Prostate gland (tissue), 2 donors: ENCODE data around the gene TMEM179B.

Experiments
- POLR2A ChIP-seq: fragments of 450-650 bp; IDR thresholded peaks from one replicate; pipeline ENCODE4 v1.6.1; 2016; ENCODE audit warnings: antibody characterized with exemption, mild to moderate bottlenecking
- TF ChIP-seq, protein P1 (sequence below), 4 experiments: fragments of 200-600 bp in 2 of 4; fragments of 450-650 bp in 2 of 4; sonication (generic) in 2 of 4; IDR thresholded peaks; 1 replicate in 3 of 4; 2 replicates in 1 of 4; pipeline ENCODE4 v1.5.1; 2016 to 2019; ENCODE audit warnings: antibody characterized with exemption in 4 of 4, mild to moderate bottlenecking in 2 of 4, moderate library complexity in 2 of 4

GRCh38 chr11:62778441-62778840 is 8.8 kb upstream of the TMEM179B start:
- TF ChIP-seq POLR2A, result no peak
- TF ChIP-seq, protein P1, sequence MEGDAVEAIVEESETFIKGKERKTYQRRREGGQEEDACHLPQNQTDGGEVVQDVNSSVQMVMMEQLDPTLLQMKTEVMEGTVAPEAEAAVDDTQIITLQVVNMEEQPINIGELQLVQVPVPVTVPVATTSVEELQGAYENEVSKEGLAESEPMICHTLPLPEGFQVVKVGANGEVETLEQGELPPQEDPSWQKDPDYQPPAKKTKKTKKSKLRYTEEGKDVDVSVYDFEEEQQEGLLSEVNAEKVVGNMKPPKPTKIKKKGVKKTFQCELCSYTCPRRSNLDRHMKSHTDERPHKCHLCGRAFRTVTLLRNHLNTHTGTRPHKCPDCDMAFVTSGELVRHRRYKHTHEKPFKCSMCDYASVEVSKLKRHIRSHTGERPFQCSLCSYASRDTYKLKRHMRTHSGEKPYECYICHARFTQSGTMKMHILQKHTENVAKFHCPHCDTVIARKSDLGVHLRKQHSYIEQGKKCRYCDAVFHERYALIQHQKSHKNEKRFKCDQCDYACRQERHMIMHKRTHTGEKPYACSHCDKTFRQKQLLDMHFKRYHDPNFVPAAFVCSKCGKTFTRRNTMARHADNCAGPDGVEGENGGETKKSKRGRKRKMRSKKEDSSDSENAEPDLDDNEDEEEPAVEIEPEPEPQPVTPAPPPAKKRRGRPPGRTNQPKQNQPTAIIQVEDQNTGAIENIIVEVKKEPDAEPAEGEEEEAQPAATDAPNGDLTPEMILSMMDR (IDR thresholded peaks at IDR 0.05), result no peak
